GM18868 (cell line): ENCODE results near the gene NEAT1.

ENCODE experiments used
- ATAC-seq: cut with Tn5 transposase; IDR thresholded peaks from one replicate; pipeline ENCODE4 v1.9.1; 2021; ENCODE audit warnings: mild to moderate bottlenecking, moderate library complexity; ENCODE audit not compliant: unreplicated experiment

Gene NEAT1

GRCh38 chr11:65422633-65423515 lies at the start of gene NEAT1:
TSS of gene NEAT1 (plus strand) at chr11:65422798.
- ATAC-seq = no peak

- ATAC-seq = no peak
Observed at GRCh38 chr11:65373839-65374580, 48.6 kb upstream of the NEAT1 start.

- ATAC-seq = no peak
Observed at GRCh38 chr11:65375012-65375411, 47.6 kb upstream of the NEAT1 start.

GRCh38 chr11:65376138-65376713 lies 46.4 kb upstream of the NEAT1 start:
- ATAC-seq = no peak

GRCh38 chr11:65377036-65377435 lies 45.6 kb upstream of the NEAT1 start:
- no peak for ATAC-seq

GRCh38 chr11:65377777-65378176 lies 44.8 kb upstream of the NEAT1 start:
- no peak for ATAC-seq

- no peak for ATAC-seq
Observed at GRCh38 chr11:65378208-65378927, 44.2 kb upstream of the NEAT1 start.

GRCh38 chr11:65378928-65379638 lies 43.5 kb upstream of the NEAT1 start:
- ATAC-seq = no peak

- no peak for ATAC-seq
Observed at GRCh38 chr11:65379698-65380459, 42.7 kb upstream of the NEAT1 start.

- no peak for ATAC-seq
Observed at GRCh38 chr11:65380460-65381119, 42.0 kb upstream of the NEAT1 start.

- ATAC-seq = no peak
Observed at GRCh38 chr11:65381716-65382032, 40.9 kb upstream of the NEAT1 start.

- peak; percentile 73 for ATAC-seq
Observed at GRCh38 chr11:65382033-65382803, 40.4 kb upstream of the NEAT1 start, which contains the start of gene SLC25A45. TSS of gene SLC25A45 (minus strand) at chr11:65382646. CDS start at chr11:65381951, 695 bp downstream.

GRCh38 chr11:65382804-65383368 lies 39.7 kb upstream of the NEAT1 start:
- no peak for ATAC-seq

- no peak for ATAC-seq
Observed at GRCh38 chr11:65383778-65384177, 38.8 kb upstream of the NEAT1 start.

- ATAC-seq = no peak
Observed at GRCh38 chr11:65384301-65384889, 38.2 kb upstream of the NEAT1 start.

- ATAC-seq = peak; percentile 39
Observed at GRCh38 chr11:65386307-65387140, 36.1 kb upstream of the NEAT1 start, which contains the start of gene FRMD8. TSS of gene FRMD8 (plus strand) at chr11:65386637. CDS start at chr11:65387037, 400 bp downstream.

- ATAC-seq = no peak
Observed at GRCh38 chr11:65388731-65389130, 33.9 kb upstream of the NEAT1 start.
